GM23338 (cell line): ENCODE results near the gene CACNG1. TPM values are rescaled to one million over a fixed set of nuclear protein-coding genes. Genes with fewer than 3 reads are reported as not detected.

Source experiments
- ATAC-seq: fragments of 200-7000 bp; cut with Tn5 transposase; 3 replicates; pipeline ENCODE4 v1.9.1; 2020
- DNase-seq: peaks from one replicate; pipeline ENCODE4 v3.0.0-alpha.2; 2015; ENCODE audit warnings: low spot score
- H2AFZ ChIP-seq: fragments of 200-600 bp; sonication (generic); 2 replicates; pipeline ENCODE4 v1.8.0; 2016; ENCODE audit warnings: antibody characterized with exemption, mild to moderate bottlenecking, moderate library complexity
- H3F3A ChIP-seq: fragments of 200-600 bp; sonication (generic); replicated peaks from 2 replicates; pipeline ENCODE4 v1.8.0; 2017; ENCODE audit warnings: antibody characterized with exemption, mixed run types, low read depth
- H3K27ac ChIP-seq: fragments of 200-600 bp; sonication (generic); 2 replicates; pipeline ENCODE4 v1.6.1; 2016; ENCODE audit warnings: low read depth
- H3K27me3 ChIP-seq: fragments of 200-600 bp; sonication (generic); 2 replicates; pipeline ENCODE4 v1.8.0; 2016; ENCODE audit warnings: mild to moderate bottlenecking, mixed run types, moderate library complexity; ENCODE audit not compliant: insufficient read depth
- H3K36me3 ChIP-seq: fragments of 200-600 bp; sonication (generic); 2 replicates; pipeline ENCODE4 v1.8.0; 2016; ENCODE audit warnings: mild to moderate bottlenecking; ENCODE audit not compliant: insufficient read depth
- H3K4me1 ChIP-seq: fragments of 200-600 bp; sonication (generic); 2 replicates; pipeline ENCODE4 v1.8.0; 2016; ENCODE audit warnings: mild to moderate bottlenecking, moderate library complexity; ENCODE audit not compliant: insufficient read depth
- H3K4me2 ChIP-seq: fragments of 200-600 bp; sonication (generic); 2 replicates; pipeline ENCODE4 v1.7.1; 2017; ENCODE audit warnings: mixed run types
- H3K4me3 ChIP-seq: fragments of 200-600 bp; sonication (generic); 2 replicates; pipeline ENCODE4 v1.6.1; 2016; ENCODE audit warnings: mixed run types
- H3K79me2 ChIP-seq: fragments of 200-600 bp; sonication (generic); replicated peaks from 2 replicates; pipeline ENCODE4 v1.8.0; 2017; ENCODE audit warnings: mild to moderate bottlenecking; ENCODE audit not compliant: insufficient read depth
- H3K9me2 ChIP-seq: fragments of 200-600 bp; sonication (generic); 2 replicates; pipeline ENCODE4 v1.8.0; 2017; ENCODE audit not compliant: insufficient read depth
- H4K20me1 ChIP-seq: fragments of 200-600 bp; sonication (generic); replicated peaks from 2 replicates; pipeline ENCODE4 v1.8.0; 2017; ENCODE audit warnings: mild to moderate bottlenecking; ENCODE audit not compliant: insufficient read depth
- H3K27ac Mint-ChIP-seq: 2 replicates; pipeline ENCODE4 v1.8.0; 2020; ENCODE audit warnings: inconsistent platforms, mild to moderate bottlenecking, moderate library complexity, mixed read lengths
- H3K27me3 Mint-ChIP-seq: 3 replicates; pipeline ENCODE4 v1.8.0; 2022; ENCODE audit warnings: low read depth, mild to moderate bottlenecking, moderate library complexity, mixed read lengths, inconsistent platforms; ENCODE audit not compliant: insufficient read depth, poor library complexity
- H3K36me3 Mint-ChIP-seq: 3 replicates; pipeline ENCODE4 v1.8.0; 2021; ENCODE audit warnings: low read depth, mild to moderate bottlenecking, inconsistent platforms, moderate library complexity, mixed read lengths
- H3K4me1 Mint-ChIP-seq: 3 replicates; pipeline ENCODE4 v1.8.0; 2020; ENCODE audit warnings: mild to moderate bottlenecking, inconsistent platforms, mixed read lengths
- H3K4me3 Mint-ChIP-seq: 3 replicates; pipeline ENCODE4 v1.8.0; 2021; ENCODE audit warnings: moderate library complexity, mild to moderate bottlenecking, inconsistent platforms, mixed read lengths
- H3K9me3 Mint-ChIP-seq: 3 replicates; pipeline ENCODE4 v1.8.0; 2020; ENCODE audit warnings: moderate library complexity, mild to moderate bottlenecking, inconsistent platforms, mixed read lengths
- CTCF ChIP-seq, 2 experiments: fragments of 200-600 bp in 1 of 2; sonication (generic) in 1 of 2; conservative IDR thresholded peaks; 2 replicates each; pipeline versions ENCODE4 v1.5.1 to v1.6.1; 2016 to 2017; ENCODE audit warnings: antibody characterized with exemption in 2 of 2, low read depth in 2 of 2, mild to moderate bottlenecking in 2 of 2, moderate library complexity in 1 of 2
- ETS1 ChIP-seq: IDR thresholded peaks from 2 replicates; pipeline ENCODE4 v1.6.1; 2016; ENCODE audit warnings: antibody characterized with exemption
- JUNB ChIP-seq: IDR thresholded peaks from one replicate; pipeline ENCODE4 v1.6.1; 2016; ENCODE audit warnings: antibody characterized with exemption; ENCODE audit not compliant: unreplicated experiment
- NANOG ChIP-seq: IDR thresholded peaks from 2 replicates; pipeline ENCODE4 v1.6.1; 2016; ENCODE audit warnings: antibody characterized with exemption, borderline replicate concordance
- ZNF462 ChIP-seq: fragments of 250-450 bp; sonication (Bioruptor Pico); IDR thresholded peaks from 2 replicates; pipeline ENCODE4 v1.5.0; 2020; ENCODE audit warnings: mild to moderate bottlenecking, moderate library complexity
- polyA plus RNA-seq: library from polyadenylated mRNA; unstranded; fragments of >200 nt; fragmentation: Nextera tagmentation; extraction: Ambion mirVana; gene quantifications from 2 replicates; pipeline ENCODE4 v1.2.1, GENCODE V29; 2016
- total RNA-seq: library from RNA; depleted of rRNA; stranded (reverse); fragments of >200 nt; shearing (Covaris generic); gene quantifications from 2 replicates; pipeline ENCODE4 v1.2.3, GENCODE V29; 2014

The CACNG1 gene
- total and polyA plus RNA-seq, 2 experiments from 2014 or later, result not detected

- no peak for TF ChIP-seq ETS1
- no peak for TF ChIP-seq ZNF462 (CRISPR knock-in tag)
Measured at GRCh38 chr17:67019809-67020208, 24.5 kb upstream of the CACNG1 start (continued).

- DNase-seq (no peak), ATAC-seq (no peak)
- no peaks in the 10 kb centered on the region for H3K36me3 ChIP-seq
- H3K4me3 Mint-ChIP-seq, result no peak overlapping the region
- H3K9me2 ChIP-seq, result no peaks in the 10 kb centered on the region
- H3K4me1 ChIP-seq, result no peaks in the 10 kb centered on the region
- no peak overlapping the region for H3K4me3 ChIP-seq
- no peaks in the 10 kb centered on the region for H3K36me3 Mint-ChIP-seq
- no peak overlapping the region for H3K27ac Mint-ChIP-seq
- no peak overlapping the region for H2AFZ ChIP-seq
- H3K27me3 Mint-ChIP-seq, result peaks cover 14% of the 10 kb centered on the region
- H3K4me1 Mint-ChIP-seq, result peaks cover 9% of the 10 kb centered on the region
- H3K27ac ChIP-seq, result no peak overlapping the region
- H3F3A ChIP-seq, result no peaks in the 10 kb centered on the region
- H3K27me3 ChIP-seq, result no peaks in the 10 kb centered on the region
- H3K9me3 Mint-ChIP-seq, result no peaks in the 10 kb centered on the region
- H4K20me1 ChIP-seq, result no peaks in the 10 kb centered on the region
- no peak overlapping the region for H3K4me2 ChIP-seq
- no peaks in the 10 kb centered on the region for H3K79me2 ChIP-seq
- no peak for TF ChIP-seq NANOG
- TF ChIP-seq CTCF (conservative IDR thresholded peaks at IDR 0.05; ENCODE audit: low read depth in 2 of 2), result no peak
- no peak for TF ChIP-seq JUNB
- no peak for TF ChIP-seq ETS1
Measured at GRCh38 chr17:67020293-67020766, 24.0 kb upstream of the CACNG1 start.
